HepG2 (cell line): ENCODE data around the gene SURF1. TPM values are rescaled to one million over a fixed set of nuclear protein-coding genes. Genes with fewer than 3 reads are reported as not detected.

ENCODE experiments used
- ATAC-seq: fragments of 200-7000 bp; cut with Tn5 transposase; 3 replicates; pipeline ENCODE4 v1.9.1; 2020; ENCODE audit warnings: mild to moderate bottlenecking, moderate library complexity
- BruUV-seq: library from RNA; stranded (reverse); fragments of 400-500 nt; replicated peaks from 2 replicates; lab custom pipeline; 2021; lab: Mats Ljungman, UMichigan
- CTCF ChIA-PET: fragments of 300-600 bp; formaldehyde crosslinking; extraction: SDS; loops from one replicate; lab custom pipeline; 2021; ENCODE audit warnings: low total read pairs, inconsistent platforms, low intra/inter-chr PET ratio; lab: Yijun Ruan, JAX
- POLR2A ChIA-PET: fragments of 350-600 bp; sonication (Branson Sonifier 250); formaldehyde crosslinking; loops from one replicate; lab custom pipeline; 2020; ENCODE audit warnings: antibody characterized with exemption, inconsistent platforms; lab: Yijun Ruan, JAX
- DNase-seq: peaks from one replicate; pipeline ENCODE4 v3.0.0-alpha.2; 2015; ENCODE audit warnings: low spot score
- FAIRE-seq: peaks from 3 replicates; lab custom pipeline; 2011; peaks lifted over from hg19 to GRCh38; lab: Jason Lieb, UNC
- H2AFZ ChIP-seq: one replicate; pipeline ENCODE4 v1.6.1; 2011; ENCODE audit warnings: low read length, inconsistent platforms
- H3K27ac ChIP-seq: fragments of 300-600 bp; 3 replicates; pipeline ENCODE4 v1.8.0; 2011; ENCODE audit warnings: mixed run types, mild to moderate bottlenecking, mixed read lengths, low read length, inconsistent platforms; ENCODE audit not compliant: insufficient read depth; ENCODE audit errors: extremely low read length
- H3K27me3 ChIP-seq, 2 experiments: fragments of 200-600 bp in 1 of 2; 2 replicates in 1 of 2; 3 replicates in 1 of 2; pipeline versions ENCODE4 v1.6.0 to v1.8.0; 2011; ENCODE audit warnings: low read length in 2 of 2, mild to moderate bottlenecking in 2 of 2, moderate library complexity in 2 of 2, inconsistent platforms in 1 of 2; ENCODE audit not compliant: insufficient read depth in 2 of 2, control insufficient read depth in 1 of 2
- H3K36me3 ChIP-seq, 2 experiments: fragments of 200-600 bp in 1 of 2; replicated peaks in 1 of 2; 2 replicates in 1 of 2; 3 replicates in 1 of 2; pipeline versions ENCODE4 v1.5.1 to v1.8.0; 2011; ENCODE audit warnings: low read length in 2 of 2, inconsistent platforms in 1 of 2; ENCODE audit not compliant: insufficient read depth in 2 of 2, control insufficient read depth in 1 of 2
- H3K4me1 ChIP-seq: 2 replicates; pipeline ENCODE4 v1.5.1; 2012; ENCODE audit warnings: low read length, inconsistent platforms; ENCODE audit not compliant: insufficient read depth
- H3K4me2 ChIP-seq: 2 replicates; pipeline ENCODE4 v1.6.0; 2011; ENCODE audit warnings: low read depth, low read length, inconsistent platforms
- H3K4me3 ChIP-seq, 3 experiments: fragments of 200-600 bp in 1 of 3; sonication (generic), shearing (Covaris generic) in 1 of 3; replicated peaks in 1 of 3; 2 replicates each; pipeline ENCODE4 v1.5.1; 2011 to 2016; ENCODE audit warnings: low read length in 3 of 3, inconsistent platforms in 2 of 3, low read depth in 2 of 3, mild to moderate bottlenecking in 2 of 3, control low read depth in 1 of 3, mixed read lengths in 1 of 3; ENCODE audit not compliant: insufficient read depth in 1 of 3
- H3K79me2 ChIP-seq: one replicate; pipeline ENCODE4 v1.6.1; 2011; ENCODE audit warnings: low read length, inconsistent platforms; ENCODE audit not compliant: insufficient read depth
- H3K9ac ChIP-seq: 2 replicates; pipeline ENCODE4 v1.6.0; 2011; ENCODE audit warnings: mild to moderate bottlenecking, low read depth, low read length, inconsistent platforms; ENCODE audit not compliant: insufficient read depth
- H3K9me3 ChIP-seq: 2 replicates; pipeline ENCODE4 v1.5.1; 2012; ENCODE audit warnings: mild to moderate bottlenecking, low read length
- H4K20me1 ChIP-seq: 2 replicates; pipeline ENCODE4 v1.6.0; 2011; ENCODE audit warnings: inconsistent platforms, mild to moderate bottlenecking, low read length, moderate library complexity; ENCODE audit not compliant: insufficient read depth
- AGO2 ChIP-seq: fragments of 200-400 bp; formaldehyde crosslinking; optimal IDR thresholded peaks from 2 replicates; pipeline ENCODE3; 2017; ENCODE audit warnings: mild to moderate bottlenecking, low read depth, low read length, moderate library complexity
- AKAP8 ChIP-seq: sonication (generic); formaldehyde crosslinking; IDR thresholded peaks from 2 replicates; pipeline ENCODE4 v1.5.1; 2020; ENCODE audit warnings: mild to moderate bottlenecking, missing genetic modification reagents
- ATF4 ChIP-seq, 2 experiments: fragments of 450-650 bp in 1 of 2; sonication (generic) in 1 of 2; formaldehyde crosslinking; IDR thresholded peaks; 2 replicates each; pipeline versions ENCODE4 v1.5.0 to v1.8.0; 2020 to 2022; ENCODE audit warnings: mild to moderate bottlenecking in 1 of 2, missing genetic modification reagents in 1 of 2
- CEBPB ChIP-seq: IDR thresholded peaks from 2 replicates; pipeline ENCODE4 v1.6.1; 2011; ENCODE audit warnings: low read depth, low read length, improper control_type of control experiment, borderline replicate concordance
- EEA1 ChIP-seq: sonication (generic); formaldehyde crosslinking; IDR thresholded peaks from 2 replicates; pipeline ENCODE4 v1.5.1; 2020; ENCODE audit warnings: mild to moderate bottlenecking, missing genetic modification reagents, borderline replicate concordance
- GABPB1 ChIP-seq: IDR thresholded peaks from 2 replicates; pipeline ENCODE4 v1.6.1; 2016; ENCODE audit warnings: mild to moderate bottlenecking, missing genetic modification reagents, moderate library complexity, missing compliant biosample characterization
- KDM2A ChIP-seq: sonication (generic); formaldehyde crosslinking; IDR thresholded peaks from 2 replicates; pipeline ENCODE4 v1.4.0; 2020; ENCODE audit warnings: low read depth, missing genetic modification reagents, borderline replicate concordance
- MAF1 ChIP-seq: sonication (generic); formaldehyde crosslinking; IDR thresholded peaks from 2 replicates; pipeline ENCODE4 v1.5.0; 2020; ENCODE audit warnings: missing genetic modification reagents, borderline replicate concordance
- NAIF1 ChIP-seq: sonication (generic); formaldehyde crosslinking; IDR thresholded peaks from 2 replicates; pipeline ENCODE4 v1.5.0; 2020; ENCODE audit warnings: mild to moderate bottlenecking, missing genetic modification reagents, borderline replicate concordance
- PLRG1 ChIP-seq: fragments of 450-650 bp; conservative IDR thresholded peaks from 2 replicates; pipeline ENCODE4 v1.6.1; 2016
- POGZ ChIP-seq: sonication (generic); formaldehyde crosslinking; IDR thresholded peaks from 2 replicates; pipeline ENCODE4 v1.4.0; 2020; ENCODE audit warnings: mild to moderate bottlenecking, missing genetic modification reagents
- POLR2A ChIP-seq, 2 experiments: IDR thresholded peaks; 2 replicates each; pipeline ENCODE4 v1.6.1; 2011; ENCODE audit warnings: low read depth in 2 of 2, low read length in 2 of 2, mild to moderate bottlenecking in 1 of 2, moderate library complexity in 1 of 2; ENCODE audit not compliant: insufficient read depth in 1 of 2
- POLR2G ChIP-seq: fragments of 200-400 bp; formaldehyde crosslinking; IDR thresholded peaks from 2 replicates; pipeline ENCODE4 v1.6.1; 2018; ENCODE audit warnings: mild to moderate bottlenecking, low read depth, low read length, moderate library complexity
- PPARG ChIP-seq: conservative IDR thresholded peaks from 2 replicates; pipeline ENCODE4 v1.6.1; 2016; ENCODE audit warnings: missing biosample characterization, missing genetic modification reagents
- ZNF572 ChIP-seq: sonication (generic); formaldehyde crosslinking; IDR thresholded peaks from 2 replicates; pipeline ENCODE4 v1.5.1; 2020; ENCODE audit warnings: mild to moderate bottlenecking, missing genetic modification reagents
- ZNF768 ChIP-seq: sonication (generic); formaldehyde crosslinking; IDR thresholded peaks from 2 replicates; pipeline ENCODE4 v1.4.0; 2020; ENCODE audit warnings: missing genetic modification reagents
- ZNF788 ChIP-seq: sonication (generic); formaldehyde crosslinking; IDR thresholded peaks from 2 replicates; pipeline ENCODE4 v1.5.0; 2020; ENCODE audit warnings: mild to moderate bottlenecking, missing genetic modification reagents, borderline replicate concordance
- whole genome bisulfite sequencing: methylation state at CpG from one replicate; pipeline ENCODE4 v1.1.6; 2017; ENCODE audit warnings: low lambda C conversion rate; 5-methylcytosine and 5-hydroxymethylcytosine counted together
- in situ Hi-C: cut with HindIII; loops from 2 replicates; pipeline ENCODE4 v1.10.0; 2017; ENCODE audit warnings: low pct_unique_long_range_greater_than_20kb; ENCODE audit not compliant: extremely low pct_ligation_motif_present
- intact Hi-C: fragments of 100-400 bp; cut with micrococcal nuclease; formaldehyde crosslinking; loops from one replicate; pipeline ENCODE4 v1.10.0; 2022; ENCODE audit not compliant: unreplicated experiment
- polyA plus RNA-seq, 8 experiments: library from polyadenylated mRNA; depleted of rRNA in 3 of 8; stranded (reverse) in 7 of 8; unstranded in 1 of 8; fragments of >200 nt; fragmentation: Illumina TruSeq in 4 of 8; extraction: Trizol in 4 of 8; gene quantifications; 2 replicates each; pipeline versions ENCODE4 v1.2.1 to v1.2.3, GENCODE V29; 2011 to 2016; ENCODE audit warnings: low read depth in 4 of 8, missing spikeins in 1 of 8, mixed read lengths in 1 of 8; ENCODE audit not compliant: insufficient read depth in 1 of 8
- total RNA-seq, 5 experiments: library from RNA; depleted of rRNA; stranded (reverse); fragments of >200 nt; fragmentation: Illumina TruSeq; extraction: Trizol; gene quantifications; 2 replicates each; pipeline ENCODE4 v1.2.3, GENCODE V29; 2016; ENCODE audit warnings: low read depth in 1 of 5

Gene SURF1
- total and polyA plus RNA-seq, 2 of the 13 experiments (the other 11 are each of a cell fraction or from before 2014, with no cell fraction given) = 17.8 to 40.7 TPM

- no peak for TF ChIP-seq NAIF1 (CRISPR knock-in tag)
- TF ChIP-seq, all 625 proteins: peak for 3
These were observed 46.4 kb upstream of the SURF1 start (continued) for GRCh38 chr9:133402689-133403088.

- DNase-seq (no peak), FAIRE-seq (no peak), ATAC-seq (no peak)
- CTCF ChIA-PET = no interaction called here
- Histone ChIP-seq H3K79me2 (no peaks in the 10 kb centered on the region), H3K36me3 (peaks cover 10 to 16% of the 10 kb centered on the region in 2 experiments; a peak in 4 of 5 replicates), H4K20me1 (0 out of 2 replicates have a peak, but pooled peaks cover 4% of the 10 kb centered on the region), H3K4me1 (peaks cover 20% of the 10 kb centered on the region), H3K9ac (no peak overlapping the region), H3K9me3 (no peaks in the 10 kb centered on the region), H3K4me2 (no peak overlapping the region), H3K27ac (no peak overlapping the region), H3K27me3 (no peaks in the 10 kb centered on the region), H3K4me3 (no peak overlapping the region), H2AFZ (no peak overlapping the region)
- in situ Hi-C loops (no loop called here), intact Hi-C loops (no loop called here)
- TF ChIP-seq CEBPB (no peak), ZNF788 (CRISPR knock-in tag) (no peak), AKAP8 (CRISPR knock-in tag) (0 out of 2 replicates have a peak, but pooled peaks have one; percentile 66), POLR2G (0 out of 2 replicates have a peak, but pooled peaks have one; percentile 29), POLR2A (IDR thresholded peaks at IDR 0.05; ENCODE audit: insufficient read depth in 1 of 2, low read depth in 2 of 2, low read length in 2 of 2) (0 out of 4 replicates have a peak, but pooled peaks of 1 of the 2 experiments have one; percentile 30)
- WGBS = 100% methylated on average over 1 of the region's 6 CpGs
- BruUV-seq = no TSS peak
- POLR2A ChIA-PET = no interaction called here
These were observed 45.3 kb upstream of the SURF1 start for GRCh38 chr9:133401588-133401987.

GRCh38 chr9:133400292-133400691 lies 44.0 kb upstream of the SURF1 start:
- Histone ChIP-seq H2AFZ (no peak overlapping the region), H3K9ac (no peak overlapping the region), H4K20me1 (0 out of 2 replicates have a peak, but pooled peaks cover 4% of the 10 kb centered on the region), H3K27ac (no peak overlapping the region), H3K4me2 (no peak overlapping the region), H3K36me3 (peaks cover 3 to 5% of the 10 kb centered on the region in 2 experiments; a peak in 3 of 5 replicates), H3K9me3 (no peaks in the 10 kb centered on the region), H3K27me3 (no peaks in the 10 kb centered on the region), H3K4me1 (peaks cover 20% of the 10 kb centered on the region), H3K79me2 (no peaks in the 10 kb centered on the region), H3K4me3 (no peak overlapping the region)
- DNase-seq = no peak
- WGBS = 100% methylated on average over 6 of the region's 12 CpGs
- TF ChIP-seq AGO2 = peak; percentile 71
- TF ChIP-seq EEA1 (CRISPR knock-in tag) = no peak
- TF ChIP-seq PPARG = no peak
- peak in 1 of 2 experiments; percentile 38; a peak in 1 of 4 replicates for TF ChIP-seq POLR2A (IDR thresholded peaks at IDR 0.05; ENCODE audit: insufficient read depth in 1 of 2, low read depth in 2 of 2, low read length in 2 of 2)
- no peak for TF ChIP-seq MAF1 (CRISPR knock-in tag)
- TF ChIP-seq ZNF572 (CRISPR knock-in tag) = no peak
- 0 out of 2 replicates have a peak, but pooled peaks have one; percentile 7 for TF ChIP-seq KDM2A (CRISPR knock-in tag)
- no peak for TF ChIP-seq GABPB1 (CRISPR knock-in tag)
- no peak for TF ChIP-seq ATF4 (CRISPR knock-in tag; IDR thresholded peaks at IDR 0.05)
- no peak for TF ChIP-seq PLRG1
- no peak for TF ChIP-seq POGZ
- 0 out of 2 replicates have a peak, but pooled peaks have one; percentile 12 for TF ChIP-seq ZNF768 (CRISPR knock-in tag)
- no peak for ATAC-seq
- BruUV-seq = no TSS peak
- FAIRE-seq = no peak
- CTCF ChIA-PET = no interaction called here
- POLR2A ChIA-PET = interaction anchor here (0.6 kb wide), 1 partner anchor 580 kb away, joined by 4 read pairs; no protein-coding TSS in a partner anchor
- in situ Hi-C loops = no loop called here
- intact Hi-C loops = no loop called here
